Suprapubic skin (tissue), 4 donors: ENCODE data around the gene LLGL2.

Experiments
- EP300 ChIP-seq: sonication (generic); formaldehyde crosslinking; IDR thresholded peaks from one replicate; pipeline ENCODE4 v1.6.1; 2017; ENCODE audit warnings: antibody characterized with exemption
- POLR2A ChIP-seq, 2 donors: fragments of 450-650 bp; IDR thresholded peaks; one replicate each; pipeline ENCODE4 v1.6.1; 2017; ENCODE audit warnings: antibody characterized with exemption in 2 of 2, mild to moderate bottlenecking in 2 of 2, moderate library complexity in 2 of 2
- POLR2AphosphoS5 ChIP-seq, 3 donors: sonication (generic); formaldehyde crosslinking; IDR thresholded peaks; one replicate each; pipeline ENCODE4 v1.6.1; 2017; ENCODE audit warnings: antibody characterized with exemption in 3 of 3
- TF ChIP-seq, protein P1 (sequence below), 2 donors: fragments of 200-600 bp in 1 of 2; fragments of 450-650 bp in 1 of 2; sonication (generic) in 1 of 2; IDR thresholded peaks; one replicate each; pipeline ENCODE4 v1.5.1; 2016 to 2019; ENCODE audit warnings: antibody characterized with exemption in 2 of 2, mild to moderate bottlenecking in 1 of 2, moderate library complexity in 1 of 2

DNA sequence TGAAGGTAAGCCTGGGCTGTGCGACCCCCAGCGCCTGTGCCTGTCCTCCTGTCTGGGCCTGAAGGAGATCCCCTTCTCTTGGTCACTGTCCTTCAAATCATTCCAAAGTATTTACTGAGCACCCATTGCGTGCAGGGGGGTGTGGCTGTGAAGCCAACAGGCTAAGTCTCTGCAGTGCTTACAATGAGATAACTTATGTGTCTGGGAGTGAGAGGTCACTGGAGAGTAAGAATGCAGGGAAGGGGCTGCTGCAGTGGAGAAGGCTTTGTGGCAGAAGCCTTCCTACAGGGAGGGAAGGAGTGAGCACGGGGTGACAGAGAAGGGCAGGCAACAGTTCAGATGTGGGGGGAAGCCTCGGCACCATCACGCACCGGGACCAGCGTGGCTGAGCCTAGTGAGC, 96.6 kb downstream of the LLGL2 start:
- TF ChIP-seq POLR2A (IDR thresholded peaks at IDR 0.05) (no peak), POLR2AphosphoS5 (IDR thresholded peaks at IDR 0.05) (no peak), EP300 (no peak)
- TF ChIP-seq, protein P1, sequence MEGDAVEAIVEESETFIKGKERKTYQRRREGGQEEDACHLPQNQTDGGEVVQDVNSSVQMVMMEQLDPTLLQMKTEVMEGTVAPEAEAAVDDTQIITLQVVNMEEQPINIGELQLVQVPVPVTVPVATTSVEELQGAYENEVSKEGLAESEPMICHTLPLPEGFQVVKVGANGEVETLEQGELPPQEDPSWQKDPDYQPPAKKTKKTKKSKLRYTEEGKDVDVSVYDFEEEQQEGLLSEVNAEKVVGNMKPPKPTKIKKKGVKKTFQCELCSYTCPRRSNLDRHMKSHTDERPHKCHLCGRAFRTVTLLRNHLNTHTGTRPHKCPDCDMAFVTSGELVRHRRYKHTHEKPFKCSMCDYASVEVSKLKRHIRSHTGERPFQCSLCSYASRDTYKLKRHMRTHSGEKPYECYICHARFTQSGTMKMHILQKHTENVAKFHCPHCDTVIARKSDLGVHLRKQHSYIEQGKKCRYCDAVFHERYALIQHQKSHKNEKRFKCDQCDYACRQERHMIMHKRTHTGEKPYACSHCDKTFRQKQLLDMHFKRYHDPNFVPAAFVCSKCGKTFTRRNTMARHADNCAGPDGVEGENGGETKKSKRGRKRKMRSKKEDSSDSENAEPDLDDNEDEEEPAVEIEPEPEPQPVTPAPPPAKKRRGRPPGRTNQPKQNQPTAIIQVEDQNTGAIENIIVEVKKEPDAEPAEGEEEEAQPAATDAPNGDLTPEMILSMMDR (IDR thresholded peaks at IDR 0.05) = no peak
